Measurements from ENCODE around the gene KRTAP10-11.
"Not testable (repeated sequence)": the region's sequence is repeated elsewhere in the genome, so short reads cannot be mapped to it uniquely, and the experiment has no call there.

KRTAP10-11 gene

DNA sequence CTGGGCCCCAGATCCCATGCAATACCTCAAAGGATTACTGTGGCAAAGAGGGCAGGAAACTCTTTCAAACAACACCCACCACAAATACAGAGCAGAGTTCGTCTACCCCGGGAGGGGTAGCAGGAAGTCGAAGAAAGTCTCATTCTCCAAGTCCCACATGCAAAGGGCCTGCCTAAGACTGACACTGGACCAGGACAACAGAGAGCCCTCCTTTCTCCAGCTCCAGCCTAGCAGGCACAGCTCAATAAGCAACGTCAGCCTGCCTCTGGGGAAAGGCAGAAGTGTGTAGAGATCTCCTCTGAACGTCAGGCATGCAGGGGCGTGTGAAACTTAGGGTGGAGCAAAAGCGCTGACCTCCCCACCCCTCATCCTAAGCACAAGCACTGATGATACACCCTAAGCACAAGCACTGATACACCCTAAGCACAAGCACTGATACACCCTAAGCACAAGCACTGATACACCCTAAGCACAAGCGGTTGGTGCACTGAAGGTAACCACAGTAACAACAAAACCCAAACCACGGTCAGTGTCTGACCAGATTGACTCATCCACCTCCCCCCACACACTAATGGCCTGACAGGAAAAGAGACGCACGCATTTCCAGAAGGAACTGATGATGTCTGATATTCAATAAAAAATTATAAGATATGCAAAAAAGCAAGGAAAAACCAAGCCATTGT is 12.8 kb downstream of the KRTAP10-11 start:
- Histone ChIP-seq H3K9ac (ENCODE audit: low read length in 5 of 5) (no peak overlapping the region), H3K4me3 (ENCODE audit: low read depth in 1 of 5, low read length in 5 of 5) (no peak overlapping the region), H3K36me3 (ENCODE audit: control insufficient read depth in 5 of 5, insufficient read depth in 5 of 5, low read length in 5 of 5) (no peaks in the 10 kb centered on the region), H3K4me1 (ENCODE audit: control insufficient read depth in 5 of 5, insufficient read depth in 5 of 5, low read length in 5 of 5) (peaks cover 0 to 22% (median 5%) of the 10 kb centered on the region in 5 donors), H3K27me3 (ENCODE audit: control insufficient read depth in 5 of 5, insufficient read depth in 4 of 5, low read length in 5 of 5) (peaks cover 4 to 20% (median 12%) of the 10 kb centered on the region in 5 donors), H3K27ac (ENCODE audit: low read depth, low read length) (no peak overlapping the region), H3K9me3 (ENCODE audit: control insufficient read depth in 5 of 5, low read length in 5 of 5) (peaks cover 0 to 12% (median 11%) of the 10 kb centered on the region in 5 donors)

DNA sequence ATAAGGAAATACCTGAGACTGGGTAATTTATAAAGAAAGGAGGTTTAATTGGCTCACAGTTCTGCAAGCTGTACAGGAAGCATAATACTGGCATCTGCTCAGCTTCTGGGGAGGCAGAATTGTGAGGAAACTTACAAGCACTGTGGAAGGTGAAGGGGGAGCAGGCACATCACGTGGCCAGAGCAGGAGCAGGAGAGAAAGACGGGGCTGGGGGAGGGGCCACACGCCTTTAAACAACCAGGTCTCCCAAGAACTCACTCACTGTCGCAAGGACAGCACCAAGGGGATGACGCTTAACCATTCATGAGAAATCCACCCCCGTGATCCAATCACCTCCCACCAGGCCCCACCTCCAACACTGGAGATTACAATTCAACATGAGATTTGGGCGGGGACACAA is 15.4 kb downstream of the KRTAP10-11 start:
- not testable (repeated sequence) for H3K36me3 ChIP-seq (ENCODE audit: control insufficient read depth in 5 of 5, insufficient read depth in 5 of 5, low read length in 5 of 5); H3K4me3 ChIP-seq (ENCODE audit: low read depth in 1 of 5, low read length in 5 of 5)

DNA sequence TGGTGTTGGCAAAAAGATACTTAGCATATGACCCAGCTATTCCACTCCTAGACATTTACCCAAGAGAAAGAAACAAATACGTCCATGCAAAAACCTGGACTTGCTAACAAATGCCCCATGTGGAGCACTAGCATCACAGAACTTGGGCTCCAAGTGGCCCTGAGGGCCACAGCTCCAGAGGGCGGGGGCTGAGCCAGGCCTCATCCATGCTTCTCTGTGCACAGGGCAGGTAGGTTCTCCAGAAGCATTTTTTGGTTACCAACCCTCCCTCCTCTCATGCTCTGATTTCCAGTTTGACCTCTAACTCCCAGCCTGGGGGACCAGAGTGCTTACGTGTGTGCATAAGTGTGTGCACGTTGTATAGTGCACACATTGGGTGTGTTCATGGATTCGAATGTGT is 18.5 kb downstream of the KRTAP10-11 start:
- H3K27ac ChIP-seq (ENCODE audit: low read depth, low read length) = no peak overlapping the region
- peaks cover 0 to 5% (median 3%) of the 10 kb centered on the region in 5 donors for H3K9me3 ChIP-seq (ENCODE audit: control insufficient read depth in 5 of 5, low read length in 5 of 5)
- no peak overlapping the region for H3K4me3 ChIP-seq (ENCODE audit: low read depth in 1 of 5, low read length in 5 of 5)
- H3K4me1 ChIP-seq (ENCODE audit: control insufficient read depth in 5 of 5, insufficient read depth in 5 of 5, low read length in 5 of 5) = no peaks in the 10 kb centered on the region
- H3K9ac ChIP-seq (ENCODE audit: low read length in 5 of 5) = no peak overlapping the region
- H3K36me3 ChIP-seq (ENCODE audit: control insufficient read depth in 5 of 5, insufficient read depth in 5 of 5, low read length in 5 of 5) = no peaks in the 10 kb centered on the region
- peaks cover 0 to 8% (median 2%) of the 10 kb centered on the region in 5 donors for H3K27me3 ChIP-seq (ENCODE audit: control insufficient read depth in 5 of 5, insufficient read depth in 4 of 5, low read length in 5 of 5)

More for the DNA sequence above, 15.4 kb downstream of the KRTAP10-11 start:
- not testable (repeated sequence) for H3K9me3 ChIP-seq (ENCODE audit: control insufficient read depth in 5 of 5, low read length in 5 of 5); H3K27ac ChIP-seq (ENCODE audit: low read depth, low read length); H3K9ac ChIP-seq (ENCODE audit: low read length in 5 of 5)
- Histone ChIP-seq H3K4me1 (ENCODE audit: control insufficient read depth in 5 of 5, insufficient read depth in 5 of 5, low read length in 5 of 5) (peaks cover 0 to 22% (median 5%) of the 10 kb centered on the region in 5 donors), H3K27me3 (ENCODE audit: control insufficient read depth in 5 of 5, insufficient read depth in 4 of 5, low read length in 5 of 5) (peaks cover 4 to 14% (median 13%) of the 10 kb centered on the region in 5 donors)

DNA sequence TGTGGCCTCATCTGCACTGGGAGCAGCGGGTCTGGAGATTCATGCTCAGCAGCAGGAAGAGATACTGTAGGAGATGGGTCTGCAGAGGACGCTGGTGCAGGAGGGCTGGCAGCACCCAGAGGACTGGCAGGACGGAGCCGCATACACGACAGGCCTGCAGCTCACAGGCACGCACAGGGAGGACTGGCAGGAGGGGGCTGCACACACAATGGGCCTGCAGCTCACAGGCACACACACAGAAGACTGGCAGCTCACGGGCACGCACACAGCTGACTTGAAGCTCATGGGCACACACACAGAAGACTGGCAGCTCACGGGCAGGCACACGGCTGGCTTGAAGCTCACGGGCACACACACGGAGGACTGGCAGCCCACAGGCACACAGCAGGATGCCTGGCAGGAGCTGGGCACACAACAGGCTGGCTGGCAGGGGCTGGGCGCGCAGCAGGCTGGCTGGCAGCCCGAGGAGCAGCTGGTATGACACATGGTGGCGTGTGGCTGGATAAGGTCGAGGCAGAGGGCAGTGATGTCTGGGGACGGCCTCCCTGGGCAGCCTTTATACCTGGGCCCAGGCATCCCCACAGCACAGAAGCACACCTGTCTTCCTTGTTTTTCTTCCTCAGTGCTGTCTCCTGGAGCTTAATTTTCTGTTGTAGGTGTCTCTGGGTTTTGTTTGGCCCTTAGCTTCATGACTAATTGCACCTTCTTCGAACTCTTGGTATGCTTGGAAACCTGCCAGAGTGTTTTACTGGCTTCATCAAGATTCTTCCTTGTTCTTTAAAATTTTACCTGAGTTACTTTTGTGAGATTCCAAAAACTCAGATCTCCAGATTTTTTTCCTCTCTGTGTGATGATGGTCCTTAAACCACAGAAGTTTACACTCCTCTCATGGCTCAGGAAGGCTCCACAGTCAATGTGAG is 20.4 kb downstream of the KRTAP10-11 start, which contains the start of gene KRTAP12-2:
KRTAP12-2 (minus strand) TSS at position 527 of the 920 bp plus-strand sequence; CDS start at position 486, 41 bp downstream.
- Histone ChIP-seq H3K27ac (ENCODE audit: low read depth, low read length) (no peak within 1 kb of the TSS), H3K9me3 (ENCODE audit: control insufficient read depth in 5 of 5, low read length in 5 of 5) (peaks cover 0 to 14% (median 13%) of the 10 kb centered on the region in 5 donors), H3K36me3 (ENCODE audit: control insufficient read depth in 5 of 5, insufficient read depth in 5 of 5, low read length in 5 of 5) (no peaks in the 10 kb centered on the region), H3K9ac (ENCODE audit: low read length in 5 of 5) (no peak within 1 kb of the TSS), H3K4me3 (ENCODE audit: low read depth in 1 of 5, low read length in 5 of 5) (no peak within 1 kb of the TSS), H3K27me3 (ENCODE audit: control insufficient read depth in 5 of 5, insufficient read depth in 4 of 5, low read length in 5 of 5) (peaks cover 0 to 15% (median 5%) of the 10 kb centered on the region in 5 donors), H3K4me1 (ENCODE audit: control insufficient read depth in 5 of 5, insufficient read depth in 5 of 5, low read length in 5 of 5) (no peaks in the 10 kb centered on the region)

DNA sequence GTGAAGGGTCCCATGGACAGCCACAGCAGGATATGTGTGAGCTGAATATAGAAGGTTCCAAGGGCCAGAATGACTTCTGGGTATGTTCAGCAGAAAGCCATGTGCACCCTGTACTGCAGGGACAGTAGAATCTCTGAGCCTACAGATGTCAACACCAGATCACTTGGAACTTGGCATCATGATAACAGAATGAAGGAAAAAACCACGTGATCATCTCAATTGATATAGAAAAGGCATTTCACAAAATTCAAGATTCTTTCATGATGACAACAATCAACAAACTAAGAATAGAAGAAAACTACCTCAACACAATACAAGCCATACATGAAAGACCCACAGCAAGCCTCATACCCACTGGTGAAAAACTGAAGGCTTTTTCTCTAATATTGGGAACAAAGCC is 21.4 kb downstream of the KRTAP10-11 start:
- Histone ChIP-seq H3K27ac (ENCODE audit: low read depth, low read length) (no peak overlapping the region), H3K4me1 (ENCODE audit: control insufficient read depth in 5 of 5, insufficient read depth in 5 of 5, low read length in 5 of 5) (no peaks in the 10 kb centered on the region), H3K4me3 (ENCODE audit: low read depth in 1 of 5, low read length in 5 of 5) (no peak overlapping the region), H3K36me3 (ENCODE audit: control insufficient read depth in 5 of 5, insufficient read depth in 5 of 5, low read length in 5 of 5) (no peaks in the 10 kb centered on the region), H3K9ac (ENCODE audit: low read length in 5 of 5) (no peak overlapping the region), H3K9me3 (ENCODE audit: control insufficient read depth in 5 of 5, low read length in 5 of 5) (peaks cover 0 to 18% (median 14%) of the 10 kb centered on the region in 5 donors), H3K27me3 (ENCODE audit: control insufficient read depth in 5 of 5, insufficient read depth in 4 of 5, low read length in 5 of 5) (peaks cover 0 to 15% (median 5%) of the 10 kb centered on the region in 5 donors)

DNA sequence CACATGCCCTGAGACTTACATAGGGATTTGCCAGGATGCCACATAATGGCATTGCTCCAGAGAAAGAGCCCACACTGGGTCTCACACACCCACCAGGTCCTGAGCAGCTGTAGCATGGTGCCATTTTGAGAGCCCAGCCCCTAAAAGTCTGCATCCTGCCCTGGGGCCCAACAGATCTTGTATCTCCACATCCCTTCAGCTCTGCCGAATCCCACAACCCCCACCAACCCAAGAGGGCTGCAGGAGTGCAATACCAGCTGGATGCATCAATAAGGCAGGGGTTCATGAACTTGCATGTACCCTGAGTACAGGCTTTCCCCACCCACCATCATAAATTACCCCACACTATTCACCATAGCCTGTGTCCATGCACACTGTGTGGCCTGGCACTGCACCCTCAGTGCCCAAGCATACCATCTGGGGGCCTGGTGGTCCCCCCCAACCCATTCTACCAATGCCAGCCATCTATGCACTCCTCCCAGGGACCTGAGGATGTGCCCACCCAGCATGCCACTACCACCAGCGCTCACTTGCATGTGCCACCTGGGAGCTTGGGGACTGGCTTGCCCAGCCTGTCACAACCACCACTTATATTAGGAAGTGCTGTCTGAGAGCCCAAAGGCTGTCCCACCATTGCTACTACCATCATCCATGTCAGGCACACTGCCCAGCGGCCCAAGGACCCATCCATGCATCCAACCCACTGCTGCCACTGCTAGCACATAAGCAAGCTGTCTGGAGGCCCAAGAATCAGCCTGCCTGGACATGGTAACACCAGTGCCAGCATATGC is 24.6 kb downstream of the KRTAP10-11 start:
- Histone ChIP-seq H3K4me3 (ENCODE audit: low read depth in 1 of 5, low read length in 5 of 5) (peak overlapping the region in 1 of 5 donors; percentile 13), H3K27ac (ENCODE audit: low read depth, low read length) (no peak overlapping the region), H3K9me3 (ENCODE audit: control insufficient read depth in 5 of 5, low read length in 5 of 5) (peaks cover 0 to 23% (median 9%) of the 10 kb centered on the region in 5 donors), H3K4me1 (ENCODE audit: control insufficient read depth in 5 of 5, insufficient read depth in 5 of 5, low read length in 5 of 5) (no peaks in the 10 kb centered on the region), H3K9ac (ENCODE audit: low read length in 5 of 5) (no peak overlapping the region), H3K36me3 (ENCODE audit: control insufficient read depth in 5 of 5, insufficient read depth in 5 of 5, low read length in 5 of 5) (no peaks in the 10 kb centered on the region), H3K27me3 (ENCODE audit: control insufficient read depth in 5 of 5, insufficient read depth in 4 of 5, low read length in 5 of 5) (peaks cover 0 to 11% (median 5%) of the 10 kb centered on the region in 5 donors)

DNA sequence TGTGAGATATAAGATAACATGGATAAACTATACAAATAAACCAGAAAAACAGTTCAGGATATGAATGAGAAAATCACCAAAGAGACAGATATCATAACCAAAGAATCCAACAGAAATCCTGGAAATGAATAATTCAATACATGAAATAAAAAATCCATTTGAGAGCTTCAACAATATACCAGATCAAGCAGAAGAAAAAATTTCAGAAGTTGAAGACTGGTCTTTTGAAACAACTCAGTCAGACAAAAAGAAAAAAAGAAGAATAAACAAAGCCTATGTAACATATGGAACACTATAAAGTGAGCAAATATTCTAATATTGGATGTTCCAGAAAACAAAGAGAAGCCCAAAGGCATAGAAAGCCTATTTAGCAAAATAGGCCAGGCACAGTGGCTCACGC is 25.7 kb downstream of the KRTAP10-11 start:
- no peaks in the 10 kb centered on the region for H3K36me3 ChIP-seq (ENCODE audit: control insufficient read depth in 5 of 5, insufficient read depth in 5 of 5, low read length in 5 of 5)

DNA sequence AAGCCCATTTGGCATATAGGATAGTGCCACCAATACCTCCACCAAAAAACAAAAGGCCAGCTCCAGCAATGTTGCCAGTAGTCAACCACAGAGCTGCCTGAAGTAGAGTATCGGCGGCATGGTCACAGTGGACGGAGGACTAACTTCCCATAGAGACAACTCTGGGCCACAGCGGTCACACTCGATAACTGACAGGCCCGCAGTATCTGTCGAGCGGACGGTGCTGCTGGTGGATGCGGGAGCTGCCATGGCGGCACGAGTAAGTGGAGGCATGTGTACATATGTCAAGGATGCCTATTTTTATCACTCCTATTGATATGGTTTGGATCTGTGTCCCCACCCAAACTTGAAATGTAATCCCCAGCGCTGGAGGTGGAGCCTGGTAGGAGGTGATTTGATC is 31.7 kb downstream of the KRTAP10-11 start:
- H3K36me3 ChIP-seq (ENCODE audit: control insufficient read depth in 5 of 5, insufficient read depth in 5 of 5, low read length in 5 of 5) = no peaks in the 10 kb centered on the region
- no peak overlapping the region for H3K27ac ChIP-seq (ENCODE audit: low read depth, low read length)
- H3K9ac ChIP-seq (ENCODE audit: low read length in 5 of 5) = no peak overlapping the region
- H3K4me3 ChIP-seq (ENCODE audit: low read depth in 1 of 5, low read length in 5 of 5) = no peak overlapping the region
- H3K27me3 ChIP-seq (ENCODE audit: control insufficient read depth in 5 of 5, insufficient read depth in 4 of 5, low read length in 5 of 5) = peaks cover 0 to 5% (median 4%) of the 10 kb centered on the region in 5 donors
- no peaks in the 10 kb centered on the region for H3K4me1 ChIP-seq (ENCODE audit: control insufficient read depth in 5 of 5, insufficient read depth in 5 of 5, low read length in 5 of 5)
- H3K9me3 ChIP-seq (ENCODE audit: control insufficient read depth in 5 of 5, low read length in 5 of 5) = peaks cover 0 to 4% (median 0%) of the 10 kb centered on the region in 5 donors

More for the DNA sequence above, 25.7 kb downstream of the KRTAP10-11 start:
- H3K9ac ChIP-seq (ENCODE audit: low read length in 5 of 5) = no peak overlapping the region
- no peak overlapping the region for H3K4me3 ChIP-seq (ENCODE audit: low read depth in 1 of 5, low read length in 5 of 5)
- peaks cover 0 to 23% (median 9%) of the 10 kb centered on the region in 5 donors for H3K9me3 ChIP-seq (ENCODE audit: control insufficient read depth in 5 of 5, low read length in 5 of 5)
- peaks cover 0 to 11% (median 0%) of the 10 kb centered on the region in 5 donors for H3K27me3 ChIP-seq (ENCODE audit: control insufficient read depth in 5 of 5, insufficient read depth in 4 of 5, low read length in 5 of 5)
- H3K27ac ChIP-seq (ENCODE audit: low read depth, low read length) = no peak overlapping the region
- H3K4me1 ChIP-seq (ENCODE audit: control insufficient read depth in 5 of 5, insufficient read depth in 5 of 5, low read length in 5 of 5) = no peaks in the 10 kb centered on the region

DNA sequence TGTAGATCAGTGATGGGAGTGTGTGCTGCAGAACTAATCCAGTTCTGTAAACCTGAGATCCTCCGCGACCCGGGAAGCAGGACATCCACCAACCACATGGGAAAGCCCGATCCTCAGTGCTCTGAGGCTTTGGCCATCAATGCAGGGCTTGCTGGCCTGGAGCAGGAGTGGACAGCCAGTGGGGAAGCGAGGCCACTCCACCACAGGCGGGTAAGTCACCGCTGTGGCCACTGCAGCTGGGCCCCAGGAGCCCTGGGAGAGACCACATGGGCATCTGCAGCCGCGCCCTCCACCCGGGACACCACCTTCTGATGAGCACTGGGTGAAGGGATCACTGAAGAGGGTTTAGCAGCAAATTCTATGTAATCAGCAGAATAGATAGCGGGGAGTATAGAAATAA is 34.9 kb downstream of the KRTAP10-11 start:
- no peaks in the 10 kb centered on the region for H3K36me3 ChIP-seq (ENCODE audit: control insufficient read depth in 5 of 5, insufficient read depth in 5 of 5, low read length in 5 of 5)
- H3K27me3 ChIP-seq (ENCODE audit: control insufficient read depth in 5 of 5, insufficient read depth in 4 of 5, low read length in 5 of 5) = peaks cover 0 to 12% (median 5%) of the 10 kb centered on the region in 5 donors

More for the DNA sequence above, 34.9 kb downstream of the KRTAP10-11 start:
- Histone ChIP-seq H3K9ac (ENCODE audit: low read length in 5 of 5) (no peak overlapping the region), H3K27ac (ENCODE audit: low read depth, low read length) (no peak overlapping the region), H3K4me1 (ENCODE audit: control insufficient read depth in 5 of 5, insufficient read depth in 5 of 5, low read length in 5 of 5) (no peaks in the 10 kb centered on the region), H3K4me3 (ENCODE audit: low read depth in 1 of 5, low read length in 5 of 5) (no peak overlapping the region), H3K9me3 (ENCODE audit: control insufficient read depth in 5 of 5, low read length in 5 of 5) (no peaks in the 10 kb centered on the region)

All from subcutaneous abdominal adipose tissue (tissue), 5 donors.